GM20000 (cell line): ENCODE measurements around the gene MIPOL1.

Experiments
- DNase-seq: peaks from one replicate; pipeline ENCODE4 v3.0.0; 2012; ENCODE audit warnings: low spot score
- CTCF ChIP-seq: IDR thresholded peaks from 2 replicates; pipeline ENCODE4 v1.5.1; 2012; ENCODE audit warnings: mild to moderate bottlenecking, control low read depth; ENCODE audit errors: extremely low read depth, missing control alignments

Gene MIPOL1

GRCh38 chr14:37241198-37241597 lies 43.5 kb downstream of the MIPOL1 start:
- TF ChIP-seq CTCF, result no peak

DNA sequence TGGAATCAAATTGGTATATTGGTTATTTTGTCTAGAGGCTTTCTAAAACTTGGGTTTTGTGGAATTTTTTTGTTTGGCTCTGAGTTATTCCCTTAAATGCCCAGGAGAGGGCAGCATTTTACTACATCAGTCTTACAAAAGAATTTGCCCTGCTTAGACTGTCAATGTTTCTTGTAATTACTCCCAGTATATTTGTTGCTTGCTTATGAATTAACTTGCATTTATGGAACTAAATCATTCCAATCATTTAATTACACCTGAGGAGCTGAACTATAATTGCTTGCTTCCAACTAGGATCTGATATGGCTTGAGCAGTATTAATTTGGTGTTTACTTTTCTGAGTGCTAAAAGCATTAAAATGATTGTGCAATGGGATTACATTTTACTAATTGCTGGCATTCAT lies 48.7 kb downstream of the MIPOL1 start:
- peak; percentile 12 for DNase-seq
- TF ChIP-seq CTCF, result peak; percentile 55

More at GRCh38 chr14:37241198-37241597, 43.5 kb downstream of the MIPOL1 start:
- DNase-seq, result no peak

- no peak for TF ChIP-seq CTCF
- no peak for DNase-seq
Measured at GRCh38 chr14:37247791-37248461, 50.2 kb downstream of the MIPOL1 start.

DNA sequence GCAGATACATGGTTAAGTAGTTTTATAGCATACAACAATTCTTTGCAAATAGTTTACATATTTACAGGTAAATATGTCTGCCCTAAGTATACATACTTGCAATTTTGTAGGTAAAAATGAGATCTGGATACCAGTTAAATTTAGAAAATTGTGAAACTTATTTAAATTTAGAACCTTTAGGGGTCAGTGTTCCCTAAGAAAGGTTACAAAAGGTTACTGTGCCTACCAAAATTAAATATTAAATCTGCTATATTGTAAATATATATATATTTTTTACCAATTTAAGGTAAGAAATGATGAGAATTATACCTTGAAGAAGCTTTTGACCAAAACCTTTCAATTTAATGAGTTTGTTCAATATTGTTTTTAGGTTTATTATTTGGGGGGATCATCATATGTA lies 54.0 kb downstream of the MIPOL1 start:
- no peak for TF ChIP-seq CTCF
- no peak for DNase-seq

- DNase-seq, result no peak
- no peak for TF ChIP-seq CTCF
Measured at GRCh38 chr14:37252434-37252833, 54.7 kb downstream of the MIPOL1 start.

GRCh38 chr14:37253905-37254304 lies 56.2 kb downstream of the MIPOL1 start:
- TF ChIP-seq CTCF, result no peak
- no peak for DNase-seq

GRCh38 chr14:37254411-37254947 lies 56.7 kb downstream of the MIPOL1 start:
- no peak for TF ChIP-seq CTCF
- DNase-seq, result no peak
